ENCODE results near the gene BABAM2. TPM values are rescaled to one million over a fixed set of nuclear protein-coding genes. Genes with fewer than 3 reads are reported as not detected.

The BABAM2 gene
- total RNA-seq, 4 donors from 2014 or later = 35.5 to 44.9 (median 39.9) TPM

DNA sequence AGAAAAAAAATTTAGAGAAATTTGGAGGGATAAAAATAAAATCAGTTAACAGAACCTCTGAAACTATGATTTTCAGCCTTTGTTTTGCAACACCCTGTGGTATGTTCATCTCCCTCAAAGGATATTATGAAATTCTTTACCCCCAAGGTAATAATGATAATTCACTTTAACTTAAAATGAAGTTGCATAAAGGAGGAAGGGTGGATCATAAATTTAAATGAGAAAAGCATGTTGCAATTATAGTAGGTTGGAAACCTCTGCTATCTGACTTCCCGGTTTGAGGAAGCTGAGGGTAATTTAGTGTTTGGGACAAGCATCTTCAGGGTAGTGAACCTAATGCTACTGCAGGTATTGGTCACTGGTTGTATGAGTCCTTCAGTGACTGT lies 102.9 kb downstream of the BABAM2 start:
- TF ChIP-seq POLR2AphosphoS5 (IDR thresholded peaks at IDR 0.05) (no peak), EP300 (IDR thresholded peaks at IDR 0.05) (no peak), POLR2A (IDR thresholded peaks at IDR 0.05; ENCODE audit: low read depth) (no peak)
- TF ChIP-seq, protein P1, sequence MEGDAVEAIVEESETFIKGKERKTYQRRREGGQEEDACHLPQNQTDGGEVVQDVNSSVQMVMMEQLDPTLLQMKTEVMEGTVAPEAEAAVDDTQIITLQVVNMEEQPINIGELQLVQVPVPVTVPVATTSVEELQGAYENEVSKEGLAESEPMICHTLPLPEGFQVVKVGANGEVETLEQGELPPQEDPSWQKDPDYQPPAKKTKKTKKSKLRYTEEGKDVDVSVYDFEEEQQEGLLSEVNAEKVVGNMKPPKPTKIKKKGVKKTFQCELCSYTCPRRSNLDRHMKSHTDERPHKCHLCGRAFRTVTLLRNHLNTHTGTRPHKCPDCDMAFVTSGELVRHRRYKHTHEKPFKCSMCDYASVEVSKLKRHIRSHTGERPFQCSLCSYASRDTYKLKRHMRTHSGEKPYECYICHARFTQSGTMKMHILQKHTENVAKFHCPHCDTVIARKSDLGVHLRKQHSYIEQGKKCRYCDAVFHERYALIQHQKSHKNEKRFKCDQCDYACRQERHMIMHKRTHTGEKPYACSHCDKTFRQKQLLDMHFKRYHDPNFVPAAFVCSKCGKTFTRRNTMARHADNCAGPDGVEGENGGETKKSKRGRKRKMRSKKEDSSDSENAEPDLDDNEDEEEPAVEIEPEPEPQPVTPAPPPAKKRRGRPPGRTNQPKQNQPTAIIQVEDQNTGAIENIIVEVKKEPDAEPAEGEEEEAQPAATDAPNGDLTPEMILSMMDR (IDR thresholded peaks at IDR 0.05) = no peak
- H3K9me3 ChIP-seq = no peaks in the 10 kb centered on the region
- 79% methylated on average over 1 of the region's 1 CpG for WGBS
- no peak for DNase-seq (ENCODE audit: extremely low spot score)
- no peaks in the 10 kb centered on the region for H3K27me3 ChIP-seq
- H3K36me3 ChIP-seq = peaks cover 0 to 5% (median 0%) of the 10 kb centered on the region in 4 donors
- no peak overlapping the region for H3K4me3 ChIP-seq
- H3K27ac ChIP-seq (replicated peaks in 1 of 4) = no peak overlapping the region
- H3K4me1 ChIP-seq = peaks cover 1 to 10% (median 7%) of the 10 kb centered on the region in 4 donors
- intact Hi-C loops (cut with DNase I) = no loop called here

DNA sequence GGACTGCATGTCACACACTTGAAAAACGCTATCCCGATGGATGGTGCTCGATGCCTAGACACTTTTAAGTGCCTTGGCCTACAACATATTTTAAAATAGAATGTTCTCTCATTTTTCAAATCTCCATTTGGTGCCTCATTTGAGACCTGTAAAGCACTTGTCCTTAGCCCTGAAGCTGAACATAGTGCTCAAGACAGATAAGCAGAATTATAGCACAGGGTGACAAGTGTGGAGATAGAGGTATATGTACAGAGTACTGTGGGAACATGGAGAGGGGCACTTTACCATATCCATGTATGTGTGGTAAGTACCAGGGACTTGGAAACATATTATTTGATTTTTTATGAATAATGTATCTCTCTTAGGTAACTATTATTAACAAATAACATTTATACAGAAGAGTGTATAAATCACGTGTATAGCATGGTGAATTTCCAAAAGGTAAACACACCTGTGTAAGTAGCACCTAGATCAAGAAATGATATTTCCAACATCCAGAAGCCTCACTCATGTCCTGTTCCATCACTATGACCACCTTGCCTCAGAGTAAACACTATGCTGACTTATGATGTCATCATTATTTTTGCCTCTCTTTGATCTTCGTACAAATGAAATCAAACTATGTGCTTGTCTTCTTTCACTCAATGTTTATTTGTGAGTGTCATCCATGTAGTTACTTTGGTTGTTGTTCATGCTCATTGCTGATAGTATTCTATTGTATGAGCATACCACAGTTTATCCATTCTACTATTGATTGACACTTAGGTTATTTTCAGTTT lies 103.6 kb downstream of the BABAM2 start:
- TF ChIP-seq POLR2AphosphoS5 (IDR thresholded peaks at IDR 0.05) = no peak
- TF ChIP-seq, protein P1 (IDR thresholded peaks at IDR 0.05) = no peak
- no peak for TF ChIP-seq POLR2A (IDR thresholded peaks at IDR 0.05; ENCODE audit: low read depth)
- no peak for TF ChIP-seq EP300 (IDR thresholded peaks at IDR 0.05)

DNA sequence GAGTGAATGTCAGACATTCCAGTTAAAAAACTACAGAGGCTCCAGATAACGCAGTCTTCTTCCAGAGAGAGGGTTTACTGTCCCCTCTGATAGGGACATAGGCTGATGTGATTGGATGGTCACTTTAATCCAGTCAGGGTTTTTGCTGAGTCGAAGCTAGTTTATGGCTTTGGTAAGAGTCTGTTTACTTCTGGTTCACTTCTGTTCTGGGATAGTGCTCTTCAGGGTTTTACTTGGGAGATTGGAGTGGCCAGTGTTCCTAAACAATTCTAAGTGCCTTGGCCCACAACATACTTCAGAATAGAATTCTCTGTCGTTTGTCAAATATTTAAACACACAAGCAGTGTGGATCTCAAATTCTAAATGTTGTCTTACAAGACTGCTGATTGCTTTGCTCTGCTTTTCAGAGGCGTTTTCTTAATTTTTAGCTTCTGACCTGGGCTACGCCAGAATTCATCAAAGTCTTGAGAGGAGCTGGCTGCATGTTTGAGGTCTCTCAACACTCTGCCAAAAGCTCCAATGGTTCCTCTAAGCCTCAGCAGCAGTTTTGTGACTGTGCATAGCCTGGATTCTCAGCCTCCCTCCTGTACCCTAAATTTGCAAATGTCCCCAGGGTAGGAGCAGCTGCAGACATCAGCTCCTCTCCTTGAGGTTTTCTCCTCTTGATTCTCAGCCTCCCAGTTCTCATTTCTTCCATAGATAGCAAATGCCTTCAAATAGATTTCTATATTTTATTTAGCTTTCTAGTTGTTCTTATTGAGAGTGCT lies 105.8 kb downstream of the BABAM2 start:
- 93% methylated on average over 5 of the region's 5 CpGs for WGBS
- H3K27ac ChIP-seq (replicated peaks in 1 of 4) = no peak overlapping the region
- intact Hi-C loops (cut with DNase I) = no loop called here

More for the DNA sequence above, 103.6 kb downstream of the BABAM2 start:
- Histone ChIP-seq H3K9me3 (no peaks in the 10 kb centered on the region), H3K4me1 (peaks cover 0 to 9% (median 7%) of the 10 kb centered on the region in 4 donors), H3K4me3 (no peak overlapping the region), H3K36me3 (peaks cover 0 to 5% (median 0%) of the 10 kb centered on the region in 4 donors), H3K27me3 (no peaks in the 10 kb centered on the region), H3K27ac (replicated peaks in 1 of 4) (no peak overlapping the region)
- intact Hi-C loops (cut with DNase I) = no loop called here
- 94% methylated on average over 5 of the region's 5 CpGs for WGBS
- no peak for DNase-seq (ENCODE audit: extremely low spot score)

DNA sequence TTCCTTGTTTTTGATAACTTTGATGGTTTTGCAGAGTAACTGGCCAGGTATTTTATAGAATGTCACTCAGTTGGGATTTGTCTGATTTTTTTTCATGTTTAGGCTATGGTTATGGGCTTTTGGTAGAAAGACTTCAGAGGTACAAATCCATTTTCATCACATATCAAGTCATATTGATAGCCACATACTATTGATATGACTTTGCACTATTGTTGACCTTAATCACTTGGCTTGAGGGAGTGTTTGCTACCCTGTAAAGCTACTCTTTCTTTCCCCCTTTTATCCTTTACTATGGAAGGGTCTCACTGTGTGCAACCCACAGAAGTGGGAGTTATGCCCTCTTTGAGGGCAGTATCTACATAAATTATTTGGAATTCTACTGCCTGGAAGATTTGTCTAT lies 109.8 kb downstream of the BABAM2 start:
- TF ChIP-seq POLR2A (IDR thresholded peaks at IDR 0.05; ENCODE audit: low read depth) (no peak), POLR2AphosphoS5 (IDR thresholded peaks at IDR 0.05) (no peak), EP300 (IDR thresholded peaks at IDR 0.05) (no peak)
- TF ChIP-seq, protein P1 (IDR thresholded peaks at IDR 0.05) = no peak
- no peaks in the 10 kb centered on the region for H3K9me3 ChIP-seq
- no peak for DNase-seq (ENCODE audit: extremely low spot score)
- no peak overlapping the region for H3K4me3 ChIP-seq
- H3K36me3 ChIP-seq = peaks cover 0 to under 1% (median 0%) of the 10 kb centered on the region in 4 donors
- intact Hi-C loops (cut with DNase I) = no loop called here
- H3K27me3 ChIP-seq = no peaks in the 10 kb centered on the region
- H3K4me1 ChIP-seq = peaks cover 0 to 9% (median 2%) of the 10 kb centered on the region in 4 donors
- H3K27ac ChIP-seq (replicated peaks in 1 of 4) = no peak overlapping the region

More for the DNA sequence above, 105.8 kb downstream of the BABAM2 start:
- Histone ChIP-seq H3K9me3 (no peaks in the 10 kb centered on the region), H3K4me3 (no peak overlapping the region), H3K36me3 (peaks cover 0 to 5% (median 0%) of the 10 kb centered on the region in 4 donors), H3K4me1 (peaks cover 0 to 9% (median 3%) of the 10 kb centered on the region in 4 donors), H3K27me3 (no peaks in the 10 kb centered on the region)
- no peak for TF ChIP-seq POLR2AphosphoS5 (IDR thresholded peaks at IDR 0.05)
- no peak for TF ChIP-seq POLR2A (IDR thresholded peaks at IDR 0.05; ENCODE audit: low read depth)
- TF ChIP-seq, protein P1 (IDR thresholded peaks at IDR 0.05) = no peak
- no peak for TF ChIP-seq EP300 (IDR thresholded peaks at IDR 0.05)
- no peak for DNase-seq (ENCODE audit: extremely low spot score)

All from esophagus muscularis mucosa (tissue), 4 donors.